GM18870 (cell line): ENCODE data around the gene CEP78.

Experiments
- ATAC-seq: cut with Tn5 transposase; IDR thresholded peaks from one replicate; pipeline ENCODE4 v1.9.1; 2021; ENCODE audit warnings: moderate library complexity; ENCODE audit not compliant: unreplicated experiment

Gene CEP78

DNA sequence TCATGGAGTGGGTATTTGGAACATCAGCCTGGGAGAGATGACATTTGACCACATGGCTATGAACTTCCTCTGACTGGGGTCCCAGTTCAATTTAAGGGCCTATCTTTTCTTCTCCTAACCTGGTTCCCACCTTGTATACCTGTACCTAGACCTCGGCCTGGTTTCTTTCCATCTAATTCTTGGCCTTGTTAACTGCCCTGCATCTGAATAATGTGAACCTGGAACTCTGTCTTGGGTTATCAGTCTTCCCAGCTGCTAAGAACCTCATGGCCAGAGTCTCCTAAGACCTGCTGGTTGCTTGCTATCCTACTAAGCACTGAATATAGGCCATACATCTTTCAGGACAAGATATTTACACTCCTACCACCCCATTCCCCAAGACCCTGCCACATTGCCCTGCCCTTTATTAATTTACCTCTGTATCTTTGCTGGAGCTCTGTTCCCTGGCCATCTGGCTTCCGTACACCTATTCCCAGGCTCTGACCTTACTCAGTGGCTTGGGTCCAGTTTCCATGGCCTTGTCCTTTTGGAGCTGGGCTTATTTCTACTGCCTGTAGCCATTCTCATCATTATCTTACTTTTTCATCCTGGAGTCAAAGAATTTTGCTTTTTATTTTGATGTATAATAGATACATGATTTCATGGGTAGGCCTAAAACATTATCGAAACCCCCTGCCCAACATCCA is 67.6 kb downstream of the CEP78 start:
- no peak for ATAC-seq

DNA sequence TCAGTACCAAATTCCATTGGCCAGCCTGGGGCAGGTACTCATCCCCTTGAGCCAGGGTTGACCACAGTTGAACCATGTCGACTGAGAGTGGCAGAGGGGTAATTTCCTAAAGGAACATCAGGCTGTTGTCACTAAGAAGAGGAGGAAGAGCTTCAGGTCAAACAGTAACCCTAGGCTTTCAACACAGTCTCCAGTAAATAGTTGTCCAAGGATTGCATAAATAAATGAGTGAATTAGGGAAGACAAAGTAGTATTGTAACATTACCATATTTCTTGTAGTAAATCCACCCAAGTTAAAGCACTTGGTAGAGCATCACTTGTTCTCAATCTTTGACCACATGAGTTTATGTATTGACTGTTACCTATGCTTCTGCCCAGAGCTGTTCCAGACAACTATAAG is 68.5 kb downstream of the CEP78 start:
- no peak for ATAC-seq

GRCh38 chr9:78306222-78307076 is 70.6 kb downstream of the CEP78 start:
- no peak for ATAC-seq

DNA sequence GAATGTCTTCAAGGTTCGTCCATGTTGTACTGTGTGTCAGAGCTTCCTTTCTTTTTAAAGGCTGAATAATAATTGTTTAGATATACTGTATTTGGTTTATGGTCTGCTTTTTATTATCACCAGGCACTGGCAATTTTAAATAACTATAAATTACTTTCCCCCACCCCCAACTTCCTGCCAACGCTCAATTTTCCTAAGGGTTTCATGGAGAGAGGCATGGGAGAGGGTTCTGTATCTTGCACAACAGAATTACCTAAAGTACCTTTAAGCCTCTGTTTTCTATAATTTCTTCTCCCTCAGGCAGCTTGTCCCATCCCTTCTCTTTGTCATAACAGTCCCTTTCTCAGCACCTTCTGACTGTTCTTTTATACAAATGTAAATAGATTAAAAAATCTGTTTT is 71.5 kb downstream of the CEP78 start:
- no peak for ATAC-seq

DNA sequence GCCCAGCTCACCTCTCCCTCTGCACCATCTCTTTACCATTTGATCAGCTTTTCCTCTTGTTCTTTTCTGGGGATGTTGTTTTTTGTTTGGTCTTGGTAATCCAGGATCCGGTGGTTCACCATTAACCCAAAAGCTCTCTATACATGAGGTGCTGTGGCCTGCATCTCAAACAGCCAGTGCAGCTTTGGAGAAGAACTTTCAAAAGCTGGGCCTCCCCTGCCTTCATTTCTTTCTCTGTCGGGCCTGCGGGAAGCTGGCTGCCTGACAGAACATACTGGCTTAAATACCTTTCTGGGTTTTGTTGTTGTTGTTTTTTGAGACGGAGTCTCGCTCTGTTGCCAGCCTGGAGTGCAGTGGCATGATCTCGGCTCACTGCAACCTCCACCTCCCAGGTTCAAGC is 73.2 kb downstream of the CEP78 start:
- no peak for ATAC-seq

DNA sequence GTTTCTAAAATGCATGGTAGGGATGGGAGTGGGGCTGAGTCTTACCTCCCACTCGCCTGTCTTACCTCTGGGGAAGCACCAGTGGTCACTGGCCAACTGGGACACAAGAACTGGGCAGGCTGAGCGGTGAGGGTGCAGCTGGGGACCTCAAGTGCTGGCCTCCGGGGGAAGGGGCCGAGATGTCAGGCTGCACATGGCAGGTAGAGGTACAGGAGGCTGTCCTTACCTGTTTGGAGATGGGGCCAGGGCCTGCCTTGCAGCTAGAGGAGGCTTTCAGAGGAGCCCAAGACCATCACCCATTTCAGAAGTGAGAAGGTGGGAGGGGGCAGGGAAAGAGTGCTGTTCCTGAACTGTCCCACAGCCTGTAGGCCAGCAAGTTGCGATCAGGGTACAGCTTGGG is 75.2 kb downstream of the CEP78 start:
- no peak for ATAC-seq

DNA sequence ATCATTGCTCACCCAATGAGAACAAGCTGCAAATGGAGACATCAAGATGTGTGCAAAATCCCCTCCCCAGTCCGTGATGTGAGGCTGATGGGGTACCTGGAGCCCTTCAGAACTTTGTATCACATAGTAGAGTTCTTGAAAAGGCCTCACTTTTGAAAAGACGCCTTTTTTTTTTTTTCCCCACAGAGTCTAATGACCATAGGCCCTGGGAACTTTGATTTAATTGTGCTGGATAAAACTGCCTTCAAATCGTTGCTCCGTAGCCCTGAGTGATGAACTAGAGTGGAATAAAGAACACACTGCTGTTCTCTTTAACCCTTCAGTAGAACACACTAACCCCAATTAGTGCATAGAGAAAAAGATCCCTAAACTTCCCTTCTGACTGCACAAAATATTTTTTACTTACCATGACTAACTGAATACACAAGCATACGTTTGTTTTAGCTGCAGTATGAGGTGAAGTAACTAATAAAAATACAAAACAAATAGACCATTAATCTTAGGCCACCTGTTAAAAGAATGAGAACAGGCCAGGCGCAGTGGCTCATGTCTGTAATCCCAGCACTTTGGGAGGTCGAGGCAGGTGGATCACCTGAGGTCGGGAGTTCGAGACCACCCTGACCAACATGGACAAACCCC is 76.1 kb downstream of the CEP78 start:
- no peak for ATAC-seq

GRCh38 chr9:78314550-78314949 is 78.7 kb downstream of the CEP78 start:
- ATAC-seq, result no peak

GRCh38 chr9:78314953-78315870 is 79.3 kb downstream of the CEP78 start:
- ATAC-seq, result no peak

DNA sequence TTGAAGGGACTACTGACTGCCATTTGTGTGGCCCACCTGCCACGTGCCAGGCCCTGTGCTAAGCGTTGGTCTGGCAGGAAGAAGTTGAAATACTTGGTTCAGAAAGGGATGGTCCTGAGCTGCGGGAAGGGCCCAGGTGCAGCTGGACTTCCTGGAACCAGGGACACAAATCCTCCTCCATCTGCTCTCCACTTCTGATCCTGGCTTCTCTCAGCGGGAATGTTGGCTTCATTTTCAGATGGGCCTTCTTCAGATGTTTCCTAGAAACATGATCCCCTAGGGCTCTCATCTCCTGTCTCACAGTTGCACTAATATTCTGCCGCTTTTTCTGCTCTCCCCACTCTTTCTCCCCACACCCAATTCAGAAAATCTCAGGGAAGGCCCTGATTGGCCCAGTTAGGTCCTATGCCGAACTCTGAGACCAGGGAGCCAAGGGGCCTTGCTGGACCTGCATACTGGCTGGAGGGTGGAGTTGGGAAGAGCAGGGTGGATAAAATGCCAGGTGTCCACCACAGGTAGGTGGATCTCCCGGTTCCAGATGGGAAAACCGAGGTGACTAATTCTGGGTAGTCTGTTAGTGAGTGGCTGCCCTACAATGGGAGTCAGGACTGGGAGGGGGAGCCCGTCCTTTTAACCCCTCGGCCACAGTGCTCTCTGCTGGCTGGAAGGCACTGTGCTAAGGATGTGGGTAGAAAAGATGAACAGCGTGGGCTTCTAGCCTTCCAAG is 80.5 kb downstream of the CEP78 start:
- ATAC-seq, result no peak

DNA sequence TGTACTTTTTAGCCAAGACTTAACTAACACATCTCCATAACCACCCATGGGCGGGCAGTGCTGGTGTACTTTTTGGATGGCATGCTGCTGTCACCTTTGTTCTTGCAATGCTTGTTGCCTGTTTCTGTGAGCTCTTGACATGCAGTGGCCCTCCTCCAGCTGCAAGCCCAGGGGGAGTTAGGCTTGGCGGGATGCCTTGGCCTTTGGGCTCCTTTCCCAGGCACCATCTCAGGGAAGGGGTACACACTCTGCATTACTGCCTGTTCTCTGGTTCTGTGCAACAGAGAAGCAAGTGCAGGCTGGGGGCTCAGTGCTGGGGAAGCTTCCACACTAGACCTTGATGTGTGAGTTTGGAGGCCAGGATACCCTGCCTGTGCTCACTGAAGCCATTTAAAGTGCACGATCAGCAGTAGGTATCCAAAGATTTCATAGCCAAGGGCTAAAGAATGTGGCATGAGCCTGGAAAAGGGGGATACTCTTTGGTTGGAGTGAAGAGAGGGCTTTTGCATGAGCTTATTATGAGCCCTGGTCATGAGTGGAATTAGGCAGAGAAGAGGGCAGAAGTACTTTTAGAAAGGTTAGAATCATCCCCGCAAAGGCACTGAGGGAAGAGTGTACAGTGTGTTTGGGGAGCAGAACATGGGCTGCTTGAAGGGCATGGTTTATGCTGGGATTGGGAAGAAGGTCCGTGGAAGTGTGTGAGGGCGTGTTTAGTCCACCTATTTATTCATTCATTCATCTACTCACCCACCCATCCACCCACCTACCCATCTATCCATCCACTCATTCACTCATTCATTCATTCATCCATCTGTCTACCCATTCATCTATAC is 83.5 kb downstream of the CEP78 start:
- ATAC-seq, result no peak

GRCh38 chr9:78320030-78320693 is 84.3 kb downstream of the CEP78 start:
- no peak for ATAC-seq

- no peak for ATAC-seq
These were observed 85.1 kb downstream of the CEP78 start for GRCh38 chr9:78320875-78321496.

DNA sequence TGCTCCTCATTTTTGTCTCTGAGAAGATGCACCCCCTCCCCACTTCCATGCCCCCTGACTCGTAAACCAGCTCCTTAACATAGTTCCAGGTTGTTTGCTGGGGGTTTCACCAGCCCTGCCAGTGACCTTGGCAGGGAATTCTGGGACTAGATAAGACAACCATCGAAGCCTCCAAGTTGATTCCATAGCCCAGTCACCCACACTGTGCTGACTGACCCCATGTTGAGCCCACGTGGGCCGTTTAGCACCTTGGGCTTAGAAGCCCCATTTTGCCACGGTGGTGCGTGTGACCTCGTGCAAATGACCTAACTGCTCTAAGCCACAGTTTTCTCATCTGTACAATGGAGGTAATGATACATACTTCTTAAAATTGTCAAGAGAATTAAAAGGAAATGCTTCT is 85.6 kb downstream of the CEP78 start:
- ATAC-seq, result no peak

- ATAC-seq, result no peak
These were observed 88.3 kb downstream of the CEP78 start for GRCh38 chr9:78324068-78324650.

- ATAC-seq, result no peak
These were observed 88.8 kb downstream of the CEP78 start for GRCh38 chr9:78324682-78325081.

DNA sequence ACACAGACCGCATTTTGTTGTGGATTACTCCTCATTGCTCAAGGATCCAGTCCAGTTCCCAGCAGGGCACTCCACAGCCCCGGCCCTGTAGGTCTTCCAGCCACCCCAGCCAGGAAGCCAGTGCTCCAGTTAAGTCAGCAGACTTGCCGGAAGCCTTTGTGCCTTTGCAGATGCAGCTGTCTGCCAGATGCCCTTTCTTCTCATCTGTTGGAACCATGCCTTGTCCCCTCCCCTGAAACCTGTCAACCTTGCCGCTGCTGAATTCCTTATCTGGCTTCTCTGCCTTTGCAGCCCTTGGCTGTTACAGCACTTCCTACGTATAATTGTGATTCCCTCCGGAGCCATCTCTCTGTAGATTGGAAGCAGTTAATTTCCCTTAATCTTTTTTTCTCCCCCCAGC is 89.5 kb downstream of the CEP78 start:
- no peak for ATAC-seq

DNA sequence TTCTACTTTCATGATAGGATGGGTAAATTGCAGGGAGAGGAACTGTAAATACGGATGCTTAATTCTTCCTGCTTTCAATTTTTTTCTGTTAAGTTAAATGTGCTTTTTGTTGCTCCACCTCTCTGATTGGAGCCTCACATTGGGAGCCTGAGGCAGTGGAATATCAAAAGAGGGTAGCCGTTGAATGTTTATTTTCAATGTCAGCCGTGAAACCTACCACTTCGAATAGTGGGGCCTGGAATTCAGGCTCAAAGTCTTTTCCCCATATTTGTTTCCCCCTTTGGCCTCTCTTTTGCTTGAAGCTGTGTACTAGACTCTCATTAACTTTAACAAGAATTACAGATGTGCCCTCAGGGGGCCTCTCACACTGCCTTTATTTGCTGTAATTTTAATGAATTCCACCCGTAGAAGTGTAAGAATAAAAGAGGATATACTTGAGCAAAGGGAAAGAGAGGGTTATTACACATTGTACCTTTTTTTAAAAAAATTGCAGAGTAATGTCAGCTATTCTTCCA is 90.0 kb downstream of the CEP78 start:
- ATAC-seq, result no peak
